GM12891 (cell line): ENCODE data around the gene FAM222B.

ENCODE experiments used
- DNase-seq: peaks from one replicate; pipeline ENCODE4 v3.0.0; 2011; ENCODE audit warnings: low spot score; ENCODE audit not compliant: insufficient read length
- FAIRE-seq: peaks from 2 replicates; lab custom pipeline; 2011; peaks lifted over from hg19 to GRCh38; lab: Jason Lieb, UNC
- PAX5 ChIP-seq: IDR thresholded peaks from 2 replicates; pipeline ENCODE4 v1.6.1; 2011; ENCODE audit warnings: low read length, moderate library complexity, mild to moderate bottlenecking; ENCODE audit not compliant: insufficient read depth, severe bottlenecking
- POLR2A ChIP-seq: IDR thresholded peaks from 2 replicates; pipeline ENCODE4 v1.6.1; 2011; ENCODE audit warnings: low read depth, low read length, control low read depth
- POLR2AphosphoS5 ChIP-seq: IDR thresholded peaks from 2 replicates; pipeline ENCODE4 v1.6.1; 2011; ENCODE audit warnings: low read depth, low read length, control low read depth
- POU2F2 ChIP-seq: IDR thresholded peaks from 2 replicates; pipeline ENCODE4 v1.6.1; 2011; ENCODE audit warnings: low read depth, mild to moderate bottlenecking, control low read depth, low read length, moderate library complexity
- SPI1 ChIP-seq: IDR thresholded peaks from 2 replicates; pipeline ENCODE4 v1.6.1; 2011; ENCODE audit warnings: low read depth, low read length, control low read depth
- TAF1 ChIP-seq: IDR thresholded peaks from 2 replicates; pipeline ENCODE4 v1.6.1; 2011; ENCODE audit warnings: low read depth, low read length, control low read depth

Gene FAM222B

DNA sequence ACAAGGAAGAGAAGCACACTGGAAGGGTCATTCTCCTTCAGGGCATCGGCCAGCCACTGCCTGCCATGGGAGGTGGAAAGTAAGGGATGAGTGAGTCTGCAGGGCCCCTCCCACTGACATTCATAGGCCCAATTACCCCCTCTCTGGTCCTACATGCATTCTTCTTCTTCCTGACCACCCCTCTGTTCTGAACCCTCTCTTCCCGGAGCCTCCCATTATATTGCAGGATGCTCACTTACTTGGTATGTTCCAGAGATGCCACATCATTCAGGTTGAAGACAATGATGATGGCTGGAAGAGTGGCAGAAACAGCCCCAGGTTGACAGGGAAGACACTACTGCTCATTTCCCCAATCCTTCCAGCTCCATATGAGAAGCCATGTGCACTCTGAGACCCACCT, 127.4 kb downstream of the FAM222B start:
- FAIRE-seq, result no peak
- DNase-seq, result no peak
- TF ChIP-seq POU2F2 (no peak), POLR2A (no peak)

DNA sequence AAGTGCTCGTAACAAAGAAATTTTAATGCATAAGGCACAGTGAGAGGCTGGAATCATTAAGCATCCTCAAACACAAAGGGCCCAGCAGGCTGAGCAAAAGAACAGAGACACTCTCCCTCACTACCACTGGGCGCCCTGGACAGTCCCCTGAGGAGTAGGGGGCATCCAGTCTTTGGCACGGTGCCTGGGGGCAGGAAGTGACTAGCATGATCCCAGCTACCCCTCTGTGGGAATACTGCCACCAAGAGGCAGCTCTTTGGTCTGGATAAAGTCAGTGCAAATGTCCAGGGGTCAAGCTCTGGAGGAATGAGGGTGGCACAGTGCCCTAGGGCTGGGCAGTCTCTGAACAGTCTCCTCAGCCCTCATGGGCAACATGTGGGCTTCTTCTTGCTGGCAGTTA, 128.3 kb downstream of the FAM222B start:
- DNase-seq (no peak), FAIRE-seq (no peak)
- TF ChIP-seq PAX5 (no peak), POU2F2 (no peak), TAF1 (no peak), SPI1 (no peak), POLR2AphosphoS5 (no peak), POLR2A (no peak)

DNA sequence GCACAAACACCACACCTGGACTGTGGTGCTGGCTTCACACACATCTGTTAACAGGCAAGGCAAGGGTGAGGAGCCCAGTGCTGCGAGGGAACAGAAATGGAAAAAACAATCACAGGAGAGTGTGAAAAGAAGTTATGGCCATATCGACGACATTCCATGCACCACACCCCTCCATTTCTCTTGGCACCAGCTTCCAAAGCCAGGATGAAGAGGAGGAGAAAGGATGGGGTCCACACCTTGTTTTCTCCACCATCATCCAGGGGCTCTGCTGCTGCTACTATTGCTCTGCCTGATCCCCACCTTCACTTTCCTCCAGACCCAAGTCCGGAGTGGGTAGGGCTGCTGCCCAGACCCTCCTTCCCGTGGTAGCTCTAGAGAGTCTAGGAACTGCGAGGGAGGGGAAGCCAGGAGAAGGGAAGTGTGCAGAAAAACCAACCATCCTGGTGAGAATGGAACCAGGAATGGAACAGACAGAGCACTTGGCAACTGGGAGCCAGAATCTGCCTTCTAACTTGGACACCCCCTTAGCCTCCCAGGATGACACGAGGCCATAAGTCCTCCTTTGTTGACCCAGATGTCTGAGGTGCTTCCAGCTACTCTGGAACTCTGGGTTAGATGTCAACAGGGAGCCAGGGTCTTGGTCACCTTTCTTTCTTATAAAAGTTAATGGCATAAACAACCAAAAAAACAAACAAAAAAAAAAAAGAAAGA, 129.7 kb downstream of the FAM222B start:
- FAIRE-seq (no peak), DNase-seq (no peak)
- no peak for TF ChIP-seq POU2F2
- TF ChIP-seq POLR2AphosphoS5, result no peak
- TF ChIP-seq TAF1, result no peak
- no peak for TF ChIP-seq SPI1
- TF ChIP-seq POLR2A, result no peak
- TF ChIP-seq PAX5, result no peak

DNA sequence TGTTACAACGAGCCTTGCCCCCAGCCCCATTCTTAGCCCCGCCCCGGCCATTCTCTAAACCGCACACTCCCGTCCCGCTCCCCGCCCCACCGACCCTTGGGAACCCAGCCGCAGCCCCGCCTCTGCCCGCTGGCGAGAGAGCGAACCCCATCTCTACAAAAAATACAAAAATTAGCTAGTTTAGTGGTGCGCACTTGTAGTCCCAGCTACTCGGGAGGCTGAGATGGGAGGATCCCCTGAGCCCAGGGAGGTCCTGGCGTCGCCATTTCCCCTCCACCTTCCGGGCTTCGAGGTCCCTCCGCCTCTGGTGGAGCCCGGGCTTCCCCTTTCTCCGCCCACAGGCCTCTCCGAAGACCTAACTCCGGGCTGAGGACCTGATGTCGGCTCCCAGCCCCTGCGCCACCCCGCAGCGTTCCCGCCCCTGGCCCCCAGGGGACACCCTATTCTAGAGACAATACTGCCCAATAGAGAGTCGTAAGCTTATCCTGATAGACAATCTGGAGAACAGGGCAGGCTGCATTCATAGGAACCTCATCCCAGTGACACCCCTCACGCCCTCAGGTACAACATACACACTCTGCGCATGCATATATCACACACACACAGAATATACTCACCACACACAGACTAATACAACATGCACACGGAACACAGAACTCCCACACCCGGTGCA, 130.4 kb downstream of the FAM222B start:
- TF ChIP-seq SPI1, result peak; percentile 72
- TF ChIP-seq PAX5, result no peak
- peak; percentile 29; the same call in 1 of the 2 replicates for TF ChIP-seq TAF1
- no peak for TF ChIP-seq POLR2AphosphoS5
- TF ChIP-seq POU2F2, result no peak
- TF ChIP-seq POLR2A, result peak; percentile 43; the same call in 1 of the 2 replicates
- FAIRE-seq, result peak; percentile 31
- DNase-seq, result peak; percentile 68

DNA sequence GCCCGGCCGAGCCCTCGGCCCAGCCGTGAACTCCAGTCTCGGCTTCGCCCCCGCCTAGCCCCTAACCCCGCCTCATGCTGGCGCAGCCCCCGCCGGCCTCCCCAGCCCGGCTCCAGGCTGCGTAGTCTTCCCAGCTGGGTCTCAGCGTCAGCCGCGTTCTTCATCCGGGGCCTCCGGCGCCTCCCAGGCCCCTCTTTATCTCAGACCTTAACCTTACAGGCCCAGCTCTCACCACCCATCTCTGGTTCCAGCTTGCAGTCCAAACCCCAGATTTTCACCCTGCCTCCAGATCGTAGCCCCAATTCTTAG, 130.9 kb downstream of the FAM222B start, which contains the start of gene PROCA1:
TSS of gene PROCA1 (minus strand) at position 166 of the 309 bp plus-strand sequence. CDS start 228 bp downstream, outside the sequence.
- TF ChIP-seq TAF1, result no peak
- no peak for TF ChIP-seq POLR2AphosphoS5
- TF ChIP-seq SPI1, result no peak
- no peak for TF ChIP-seq POU2F2
- no peak for TF ChIP-seq PAX5
- no peak for TF ChIP-seq POLR2A
- no peak for DNase-seq
- no peak for FAIRE-seq

DNA sequence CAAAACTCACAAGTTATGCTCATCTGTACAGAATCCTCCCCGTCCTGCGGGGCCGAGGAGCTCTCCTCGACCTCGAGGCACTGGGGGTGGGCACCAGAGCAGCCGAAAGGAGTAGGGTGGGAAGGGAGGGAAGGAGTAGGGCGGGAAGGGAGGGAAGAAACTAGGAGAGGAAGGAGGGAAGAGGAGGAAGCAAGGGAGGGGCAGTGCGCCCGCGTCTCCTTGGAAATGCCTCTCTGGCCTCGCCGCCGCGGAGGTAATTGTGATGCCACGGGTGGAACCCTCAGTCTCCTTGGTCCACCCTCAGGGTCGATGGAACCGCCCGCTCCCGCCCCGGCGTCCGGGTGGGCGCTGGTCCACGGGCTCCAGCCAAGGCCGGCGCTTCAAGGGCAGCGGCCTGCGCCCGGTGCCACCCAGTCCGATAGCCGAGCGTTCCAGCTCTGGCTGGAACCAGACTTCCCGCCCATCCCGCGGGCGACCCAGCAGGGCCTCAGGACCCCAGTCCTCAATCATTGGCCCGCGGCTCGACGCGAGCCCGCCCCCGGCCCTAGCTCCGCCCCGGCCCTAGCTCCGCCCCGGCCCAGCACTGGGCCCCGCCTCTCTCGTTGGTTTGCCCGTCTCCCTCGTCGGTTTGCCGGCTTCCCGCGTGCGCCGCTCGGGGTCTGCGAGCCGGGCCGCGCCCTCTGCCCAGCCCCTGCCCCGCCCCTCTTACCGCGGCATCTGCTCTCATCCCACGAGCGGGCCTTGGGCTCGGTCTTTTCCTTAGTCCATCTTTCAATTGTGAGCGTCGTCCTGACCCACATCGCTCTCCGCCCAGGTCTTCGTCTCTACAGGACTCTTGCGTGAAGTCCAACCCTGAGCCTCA, 131.5 kb downstream of the FAM222B start:
- TF ChIP-seq POU2F2 (peak; percentile 22; the same call in 1 of the 2 replicates), PAX5 (no peak), POLR2A (no peak), TAF1 (no peak), POLR2AphosphoS5 (peak; percentile 64; the same call in 1 of the 2 replicates)
- DNase-seq (peak; percentile 94), FAIRE-seq (peak; percentile 92)

DNA sequence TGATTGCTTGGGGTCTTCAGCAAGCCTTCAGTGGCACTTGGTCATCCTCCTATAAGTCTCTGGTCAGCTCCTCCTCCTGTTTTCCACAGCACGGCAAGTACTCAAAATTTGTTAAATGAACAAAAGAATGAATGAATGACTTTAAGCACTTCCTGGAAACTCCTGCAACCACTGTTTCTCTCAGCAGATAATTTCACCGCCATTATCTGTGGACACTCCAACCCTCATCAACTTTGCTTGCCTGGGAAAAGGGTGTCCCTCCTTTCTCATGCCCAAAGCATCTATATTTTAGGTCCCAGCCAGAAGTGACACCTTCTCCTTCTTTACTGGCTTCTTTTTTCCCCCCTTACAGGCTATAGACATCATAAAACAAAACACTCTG, 135.3 kb downstream of the FAM222B start:
- DNase-seq (no peak), FAIRE-seq (no peak)
- TF ChIP-seq POU2F2, result no peak
- no peak for TF ChIP-seq SPI1
- no peak for TF ChIP-seq POLR2A
- TF ChIP-seq POLR2AphosphoS5, result no peak
- no peak for TF ChIP-seq TAF1
- TF ChIP-seq PAX5, result no peak

DNA sequence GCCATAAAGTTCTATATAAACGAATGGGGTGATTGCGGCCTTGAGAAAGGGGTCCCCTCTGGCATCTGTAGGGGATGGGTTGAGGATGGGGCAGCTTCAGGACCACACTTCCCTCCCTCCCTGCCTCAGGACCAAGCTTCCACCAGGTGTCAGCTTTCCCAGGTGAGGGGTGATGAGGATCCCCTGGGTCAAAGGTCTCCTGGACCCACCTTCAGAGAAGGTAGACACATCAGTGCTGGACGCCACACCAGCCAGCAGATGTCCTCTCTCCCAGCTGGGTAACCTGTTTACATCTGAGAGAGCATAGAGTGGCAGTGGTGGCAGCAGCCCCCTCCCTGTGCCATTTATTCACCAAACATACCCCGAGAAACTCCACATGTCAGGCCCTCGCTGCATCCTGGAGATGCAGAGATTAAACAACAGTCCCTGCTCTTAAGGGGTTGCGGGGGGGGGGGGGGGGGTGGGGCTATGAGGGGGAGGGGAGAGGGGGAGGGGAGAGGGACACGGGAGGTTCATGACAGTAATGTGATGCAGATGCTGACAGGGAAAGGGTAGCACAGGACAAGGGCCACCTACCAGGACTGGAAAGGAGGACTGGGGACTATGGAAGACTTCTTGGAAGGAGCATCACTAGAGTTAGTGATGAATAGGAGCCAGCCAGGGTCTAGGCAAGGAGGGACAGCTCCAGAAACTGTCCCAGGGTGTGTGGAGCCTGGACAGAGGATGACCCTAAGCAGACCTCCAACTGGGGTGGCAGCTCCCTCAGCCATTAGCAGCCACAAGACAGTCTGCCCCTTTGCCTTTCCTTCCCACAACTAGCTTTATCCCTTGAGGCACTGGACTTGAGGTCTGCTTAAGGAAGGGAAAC, 135.9 kb downstream of the FAM222B start:
- no peak for FAIRE-seq
- no peak for DNase-seq
- TF ChIP-seq SPI1 (no peak), POU2F2 (no peak), POLR2A (no peak), PAX5 (no peak), POLR2AphosphoS5 (no peak), TAF1 (no peak)
